Glutamatergic neuron (in vitro differentiated cells): ENCODE data around the gene ZGRF1. TPM values are rescaled to one million over a fixed set of nuclear protein-coding genes. Genes with fewer than 3 reads are reported as not detected.
A peak's percentile ranks its signal among the peaks of the same experiment; 100 is the strongest.
"Not testable (repeated sequence)": the region's sequence is repeated elsewhere in the genome, so short reads cannot be mapped to it uniquely, and the experiment has no call there.

Experiments used
- DNase-seq: peaks from one replicate; pipeline ENCODE4 v3.0.0; 2022
- H3K27ac Mint-ChIP-seq: one replicate; pipeline ENCODE4 v1.8.0; 2020; ENCODE audit warnings: mild to moderate bottlenecking, mixed read lengths, inconsistent platforms; ENCODE audit not compliant: unreplicated experiment
- H3K27me3 Mint-ChIP-seq: one replicate; pipeline ENCODE4 v1.8.0; 2020; ENCODE audit warnings: mild to moderate bottlenecking, moderate library complexity, mixed read lengths, inconsistent platforms; ENCODE audit not compliant: unreplicated experiment
- H3K36me3 Mint-ChIP-seq: one replicate; pipeline ENCODE4 v1.8.0; 2020; ENCODE audit warnings: mild to moderate bottlenecking, mixed read lengths, inconsistent platforms; ENCODE audit not compliant: unreplicated experiment
- H3K4me1 Mint-ChIP-seq: one replicate; pipeline ENCODE4 v1.8.0; 2020; ENCODE audit warnings: mild to moderate bottlenecking, low read depth, mixed read lengths, inconsistent platforms; ENCODE audit not compliant: unreplicated experiment
- H3K4me3 Mint-ChIP-seq: one replicate; pipeline ENCODE4 v1.8.0; 2020; ENCODE audit warnings: mild to moderate bottlenecking, mixed read lengths, inconsistent platforms; ENCODE audit not compliant: unreplicated experiment
- H3K9me3 Mint-ChIP-seq: one replicate; pipeline ENCODE4 v1.8.0; 2020; ENCODE audit warnings: mild to moderate bottlenecking, moderate library complexity, mixed read lengths, inconsistent platforms; ENCODE audit not compliant: unreplicated experiment
- CTCF ChIP-seq: fragments of 200-600 bp; sonication (generic); IDR thresholded peaks from one replicate; pipeline ENCODE4 v1.5.0; 2021; ENCODE audit not compliant: partially characterized antibody, unreplicated experiment
- total RNA-seq: library from RNA; stranded (reverse); fragmentation: NEBNext Ultra II Directional; extraction: Animal tissue kit (Norgen Biotek cat#: 25700); gene quantifications from one replicate; pipeline ENCODE4 v1.2.1, GENCODE V29; 2021; ENCODE audit not compliant: unreplicated experiment

Gene ZGRF1
- total RNA-seq, 1 donor from 2014 or later: 18.5 TPM

GRCh38 chr4:112523008-112523721, 113.5 kb downstream of the ZGRF1 start:
- Mint-ChIP-seq H3K27me3 (peaks cover 22% of the 10 kb centered on the region), H3K4me3 (peak overlapping the region; percentile 87), H3K36me3 (no peaks in the 10 kb centered on the region), H3K27ac (peak overlapping the region; percentile 31), H3K9me3 (peaks cover 3% of the 10 kb centered on the region), H3K4me1 (peaks cover 16% of the 10 kb centered on the region)
- peak; percentile 73 for DNase-seq
- no peak for TF ChIP-seq CTCF

- H3K9me3 Mint-ChIP-seq, DNase-seq, H3K36me3 Mint-ChIP-seq, H3K27ac Mint-ChIP-seq: not testable (repeated sequence)
- Mint-ChIP-seq H3K27me3 (peaks cover 26% of the 10 kb centered on the region), H3K4me1 (peaks cover 23% of the 10 kb centered on the region), H3K4me3 (peak overlapping the region; percentile 36)
Measured at GRCh38 chr4:112522431-112522830, 114.3 kb downstream of the ZGRF1 start.

- TF ChIP-seq CTCF: no peak
- no peak overlapping the region for H3K27ac Mint-ChIP-seq
- no peak for DNase-seq
- H3K9me3 Mint-ChIP-seq: peaks cover 11% of the 10 kb centered on the region
- peaks cover 26% of the 10 kb centered on the region for H3K27me3 Mint-ChIP-seq
- peak overlapping the region; percentile 88 for H3K4me3 Mint-ChIP-seq
- peaks cover 27% of the 10 kb centered on the region for H3K4me1 Mint-ChIP-seq
- H3K36me3 Mint-ChIP-seq: no peaks in the 10 kb centered on the region
Measured at GRCh38 chr4:112521123-112522023, 115.3 kb downstream of the ZGRF1 start.

GRCh38 chr4:112520598-112521122, 116.0 kb downstream of the ZGRF1 start:
- Mint-ChIP-seq H3K36me3 (no peaks in the 10 kb centered on the region), H3K4me1 (peaks cover 27% of the 10 kb centered on the region), H3K4me3 (peak overlapping the region; percentile 88), H3K9me3 (peaks cover 11% of the 10 kb centered on the region), H3K27ac (no peak overlapping the region), H3K27me3 (peaks cover 26% of the 10 kb centered on the region)
- DNase-seq: no peak
- TF ChIP-seq CTCF: no peak

GRCh38 chr4:112519689-112520597, 116.8 kb downstream of the ZGRF1 start:
- H3K27ac Mint-ChIP-seq: no peak overlapping the region
- peak overlapping the region; percentile 88 for H3K4me3 Mint-ChIP-seq
- no peak for TF ChIP-seq CTCF
- peaks cover 3% of the 10 kb centered on the region for H3K36me3 Mint-ChIP-seq
- peaks cover 27% of the 10 kb centered on the region for H3K4me1 Mint-ChIP-seq
- peaks cover 14% of the 10 kb centered on the region for H3K9me3 Mint-ChIP-seq
- DNase-seq: peak; percentile 50
- H3K27me3 Mint-ChIP-seq: peaks cover 30% of the 10 kb centered on the region
